ENCODE measurements around the gene SLC39A1.

DNA sequence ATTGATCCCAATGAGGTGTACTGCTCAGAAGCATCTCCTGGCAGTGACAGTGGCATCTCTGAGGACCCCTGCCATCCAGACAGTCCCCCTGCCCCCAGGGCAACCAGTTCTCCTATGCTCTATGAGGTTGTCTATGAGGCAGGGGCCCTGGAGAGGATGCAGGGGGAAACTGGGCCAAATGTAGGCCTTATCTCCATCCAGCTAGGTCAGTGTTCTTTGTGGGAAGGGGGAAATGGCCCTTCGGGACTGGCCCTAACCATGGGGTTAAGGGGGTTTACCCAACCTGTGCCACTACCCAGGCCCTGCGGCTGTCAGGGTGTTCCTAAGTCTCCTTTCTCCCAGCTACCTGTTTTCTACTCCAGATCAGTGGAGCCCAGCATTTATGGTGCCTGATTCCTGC is 5.6 kb upstream of the SLC39A1 start:
- TF ChIP-seq POLR2A (IDR thresholded peaks at IDR 0.05) (no peak), EP300 (IDR thresholded peaks at IDR 0.05) (no peak)
- TF ChIP-seq, protein P1, sequence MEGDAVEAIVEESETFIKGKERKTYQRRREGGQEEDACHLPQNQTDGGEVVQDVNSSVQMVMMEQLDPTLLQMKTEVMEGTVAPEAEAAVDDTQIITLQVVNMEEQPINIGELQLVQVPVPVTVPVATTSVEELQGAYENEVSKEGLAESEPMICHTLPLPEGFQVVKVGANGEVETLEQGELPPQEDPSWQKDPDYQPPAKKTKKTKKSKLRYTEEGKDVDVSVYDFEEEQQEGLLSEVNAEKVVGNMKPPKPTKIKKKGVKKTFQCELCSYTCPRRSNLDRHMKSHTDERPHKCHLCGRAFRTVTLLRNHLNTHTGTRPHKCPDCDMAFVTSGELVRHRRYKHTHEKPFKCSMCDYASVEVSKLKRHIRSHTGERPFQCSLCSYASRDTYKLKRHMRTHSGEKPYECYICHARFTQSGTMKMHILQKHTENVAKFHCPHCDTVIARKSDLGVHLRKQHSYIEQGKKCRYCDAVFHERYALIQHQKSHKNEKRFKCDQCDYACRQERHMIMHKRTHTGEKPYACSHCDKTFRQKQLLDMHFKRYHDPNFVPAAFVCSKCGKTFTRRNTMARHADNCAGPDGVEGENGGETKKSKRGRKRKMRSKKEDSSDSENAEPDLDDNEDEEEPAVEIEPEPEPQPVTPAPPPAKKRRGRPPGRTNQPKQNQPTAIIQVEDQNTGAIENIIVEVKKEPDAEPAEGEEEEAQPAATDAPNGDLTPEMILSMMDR (IDR thresholded peaks at IDR 0.05) = no peak

All from upper lobe of left lung (tissue), 4 donors.